GM04504 (cell line): ENCODE results near the gene NOP14.

ENCODE experiments used
- DNase-seq: peaks from one replicate; pipeline ENCODE4 v3.0.0-alpha.2; 2012; ENCODE audit warnings: low read depth

Gene NOP14

DNA sequence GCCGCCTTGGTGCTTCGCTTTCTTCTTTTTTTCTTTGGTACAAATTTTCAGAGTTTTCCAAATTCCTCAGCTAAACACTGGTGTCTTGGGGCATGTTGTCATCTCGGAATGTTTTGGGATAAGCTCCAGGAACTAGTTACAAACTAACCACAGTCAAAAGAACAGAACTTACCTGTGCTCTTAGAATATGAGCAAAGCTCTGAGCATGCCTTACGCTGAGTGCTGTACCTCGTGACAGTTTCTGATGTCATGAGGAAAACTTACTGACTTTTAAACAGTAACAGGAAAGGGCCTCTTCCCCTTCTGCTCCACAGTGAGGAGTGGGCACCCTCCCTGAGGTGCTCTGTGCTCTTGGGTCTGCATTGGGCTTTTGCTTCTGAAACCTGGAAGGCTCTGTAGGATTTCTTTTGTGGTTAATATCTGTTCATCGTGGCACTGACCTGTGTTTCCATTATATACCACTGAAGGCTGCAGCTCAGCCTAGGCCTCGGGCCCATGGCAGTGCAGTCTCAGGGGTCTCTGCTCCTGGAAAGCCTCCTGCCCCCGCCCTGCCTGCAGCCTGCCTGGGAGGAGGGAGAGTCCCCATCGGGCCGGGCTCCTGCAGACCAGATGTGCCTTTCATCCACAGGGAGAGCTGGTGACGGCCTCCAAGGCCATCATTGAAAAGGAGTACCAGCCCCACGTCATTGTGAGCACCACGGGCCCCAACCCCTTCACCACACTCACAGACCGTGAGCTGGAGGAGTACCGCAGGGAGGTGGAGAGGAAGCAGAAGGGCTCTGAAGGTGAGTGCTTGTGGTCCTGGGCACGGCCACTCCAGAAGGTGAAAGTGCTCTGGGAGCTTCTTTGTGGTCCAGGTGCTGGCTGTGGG, 48.7 kb downstream of the NOP14 start:
- no peak for DNase-seq

DNA sequence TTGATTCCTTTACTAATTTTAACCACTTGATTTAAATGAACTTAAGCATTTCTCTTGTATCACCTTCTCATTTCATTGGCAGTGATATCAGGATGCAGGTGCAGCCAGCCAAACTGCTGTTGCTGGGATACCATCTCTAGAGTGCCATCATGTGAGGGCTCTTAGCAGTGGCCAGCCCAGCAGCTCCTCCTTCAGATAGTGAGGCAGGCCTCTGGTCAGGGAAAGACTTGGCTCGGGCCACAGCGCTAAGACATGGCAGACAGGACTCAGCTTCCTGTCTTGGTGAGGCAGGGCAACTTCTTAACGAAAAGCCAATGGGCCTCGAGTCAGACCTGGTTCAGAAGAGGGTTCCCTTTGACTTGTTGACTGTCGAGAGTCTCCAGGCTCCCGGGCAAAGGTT, 50.0 kb downstream of the NOP14 start:
- no peak for DNase-seq

DNA sequence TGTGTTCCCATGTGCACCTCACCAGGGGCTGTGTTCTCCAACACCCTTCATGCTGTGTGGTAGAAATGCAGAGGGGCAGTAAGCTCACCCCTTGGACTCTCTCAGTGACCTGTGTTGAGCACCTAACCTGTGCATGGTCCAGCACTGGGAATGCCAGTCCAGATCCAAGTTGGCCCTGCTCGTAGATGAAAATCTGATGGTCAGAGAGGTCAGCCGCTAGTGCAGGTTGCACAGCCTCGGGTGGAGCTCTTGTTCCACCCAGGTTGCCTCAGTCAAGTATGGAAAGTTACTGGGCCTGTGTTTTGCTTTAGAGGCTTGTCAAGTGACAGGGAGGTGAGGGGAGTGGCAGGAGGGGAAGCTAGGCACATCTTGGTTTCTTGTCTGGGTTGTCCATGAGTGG, 51.3 kb downstream of the NOP14 start:
- no peak for DNase-seq

DNA sequence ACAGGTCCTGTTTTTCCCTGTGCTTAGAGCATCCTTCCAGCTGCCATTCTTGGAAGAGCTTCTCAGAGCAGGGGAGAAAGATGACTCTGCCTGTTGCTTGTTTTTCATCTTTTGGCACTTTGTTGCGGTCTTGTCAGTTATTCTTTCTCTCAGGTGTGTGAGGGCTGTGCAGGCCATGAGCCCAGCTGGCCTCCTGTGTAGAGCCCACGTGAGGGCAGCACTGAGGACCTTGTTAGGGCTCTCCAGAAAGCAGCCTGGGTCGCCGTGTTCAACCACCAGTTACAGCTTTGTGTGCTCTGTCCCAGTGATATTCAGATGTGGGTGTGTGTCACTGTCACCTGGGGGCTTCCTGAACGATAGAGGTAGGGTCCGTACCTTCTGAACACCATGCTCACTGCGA, 52.8 kb downstream of the NOP14 start:
- no peak for DNase-seq

DNA sequence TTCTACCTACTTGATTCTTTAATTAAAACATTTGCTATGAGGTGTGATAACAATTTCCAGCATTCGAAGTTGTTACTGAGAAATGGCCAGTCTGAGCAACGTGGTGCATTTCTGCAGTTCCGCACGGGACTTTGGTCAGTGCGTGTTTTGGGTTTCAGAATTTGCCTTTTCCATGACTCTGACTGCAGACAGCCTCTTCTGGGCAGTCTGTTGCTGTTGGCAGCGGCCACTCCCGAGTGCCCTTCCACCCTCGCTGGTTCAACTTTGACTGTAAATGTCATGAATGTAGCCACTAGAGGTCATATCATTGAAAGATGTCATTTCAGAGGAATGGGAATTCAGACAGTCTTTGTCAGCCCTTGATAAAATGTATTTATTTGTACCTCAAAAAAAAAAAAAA, 53.6 kb downstream of the NOP14 start:
- no peak for DNase-seq

DNA sequence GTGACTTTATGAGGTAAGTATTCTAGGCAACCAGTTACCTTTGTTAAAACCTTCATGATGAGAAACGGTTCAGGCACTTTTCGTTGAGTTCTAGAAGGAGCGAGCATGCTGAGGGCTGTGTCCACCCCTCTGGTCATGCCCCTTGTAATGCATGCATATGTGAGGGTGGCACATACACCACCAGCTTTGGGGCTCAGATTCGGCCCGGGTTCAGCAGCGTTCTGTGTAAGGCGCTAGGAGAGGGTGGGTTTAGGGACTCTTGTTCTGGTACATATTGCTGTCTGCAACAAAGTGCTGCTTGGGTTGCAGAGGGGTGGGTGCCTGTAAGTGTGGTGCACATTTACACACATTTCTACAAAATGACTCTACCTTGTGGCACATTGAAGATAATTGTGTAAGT, 54.5 kb downstream of the NOP14 start:
- no peak for DNase-seq

DNA sequence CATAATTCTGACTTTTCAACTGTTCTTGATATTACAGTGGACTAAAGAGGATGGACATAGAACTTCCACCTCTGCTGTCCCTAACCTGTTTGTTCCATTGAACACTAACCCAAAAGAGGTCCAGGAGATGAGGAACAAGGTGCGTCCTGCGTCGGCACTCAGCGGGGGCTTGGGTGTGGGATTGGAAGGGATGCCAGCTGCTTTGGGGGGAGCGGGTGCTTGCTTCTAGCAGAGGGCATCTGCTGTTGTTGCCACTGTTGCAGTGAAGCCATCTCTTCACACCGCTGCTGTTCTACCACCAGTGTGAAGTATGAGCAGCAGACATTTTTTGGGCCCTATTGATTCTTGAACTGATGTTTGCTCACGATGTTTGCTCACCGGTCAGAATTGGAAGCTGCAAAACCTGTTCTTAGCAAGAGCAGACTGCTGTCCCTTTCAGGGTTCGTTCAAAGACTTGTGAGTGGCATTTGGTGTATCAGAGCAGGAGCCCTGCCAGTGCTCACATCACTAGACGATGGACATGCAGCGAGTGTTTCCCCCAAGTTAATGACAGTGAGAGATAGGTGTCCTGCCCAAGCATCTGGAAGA, 55.4 kb downstream of the NOP14 start:
- DNase-seq, result no peak

DNA sequence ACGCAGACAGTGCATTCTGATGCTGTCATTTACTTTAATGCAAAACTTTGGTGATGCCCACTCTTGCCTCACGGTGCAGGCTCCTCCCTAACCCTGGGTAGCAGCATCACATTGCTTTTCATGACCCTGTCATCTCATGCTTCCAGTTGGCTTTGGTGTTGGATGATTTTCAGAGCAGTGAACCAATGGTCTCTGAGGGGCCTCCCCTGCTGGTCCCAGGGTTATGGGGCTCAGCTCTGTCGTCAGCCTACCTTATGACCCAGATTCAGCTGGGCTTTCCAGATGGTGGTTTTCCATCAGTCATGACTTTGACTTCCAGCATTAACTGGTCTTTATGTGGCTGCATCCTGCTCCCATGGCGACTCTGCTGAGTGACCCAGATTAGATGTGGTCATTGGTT, 56.0 kb downstream of the NOP14 start:
- no peak for DNase-seq

DNA sequence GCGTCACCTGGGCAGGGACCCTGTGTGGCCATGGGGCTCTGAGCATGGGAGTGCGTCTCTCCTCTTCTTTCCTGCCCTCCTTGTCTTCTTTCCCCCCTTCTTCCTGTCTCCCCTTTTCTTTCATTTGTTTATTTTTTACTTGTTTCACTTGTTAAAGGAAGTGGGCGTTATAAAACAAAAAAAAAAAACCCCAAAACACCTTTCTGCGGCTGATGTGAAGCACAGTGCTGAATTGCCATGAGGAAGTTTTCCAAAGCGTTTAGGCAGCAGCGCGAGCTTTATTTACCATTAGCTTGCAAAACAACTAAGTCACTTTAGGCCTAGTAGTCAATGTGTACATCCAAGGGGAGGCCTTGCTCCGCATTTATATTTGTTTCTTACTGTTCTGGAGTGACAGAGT, 57.0 kb downstream of the NOP14 start:
- no peak for DNase-seq

DNA sequence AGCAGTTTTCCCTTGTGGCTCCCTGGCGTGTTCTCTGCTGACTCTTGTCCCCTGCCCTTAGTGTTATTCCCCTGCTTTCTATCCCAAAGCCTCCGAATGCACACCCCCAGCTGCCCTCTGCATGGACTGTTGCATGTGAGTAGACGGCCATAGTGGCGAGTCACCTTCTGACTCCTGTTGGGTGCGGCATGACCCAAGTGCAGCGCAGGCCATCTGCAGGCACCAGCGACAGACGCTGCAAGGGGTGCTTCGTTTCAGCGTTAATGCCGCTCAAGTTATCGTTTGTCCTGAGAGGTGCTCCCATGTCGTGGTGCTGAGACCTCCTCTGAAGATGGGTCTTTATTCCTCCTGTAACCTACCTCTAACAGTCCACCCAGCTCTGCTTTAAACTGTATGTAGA, 57.7 kb downstream of the NOP14 start:
- no peak for DNase-seq

DNA sequence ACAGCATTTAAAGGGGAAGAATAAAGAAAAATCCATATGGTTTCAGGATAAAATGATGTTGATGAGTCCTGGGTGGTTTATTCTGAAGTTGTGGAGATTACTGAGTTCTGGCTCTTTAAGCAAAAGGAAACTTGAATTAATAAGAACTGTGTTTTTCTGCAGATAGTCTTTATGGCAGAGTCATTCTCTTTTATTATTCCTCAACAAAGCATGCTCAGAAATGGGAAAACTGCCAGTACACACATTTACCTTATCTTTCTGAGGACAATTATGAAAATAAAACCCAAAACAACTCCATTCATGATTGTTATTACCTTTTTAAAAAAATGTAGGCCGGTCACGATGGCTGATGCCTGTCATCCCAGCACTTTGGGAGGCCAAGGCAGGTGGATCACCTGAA, 61.1 kb downstream of the NOP14 start:
- DNase-seq, result no peak

DNA sequence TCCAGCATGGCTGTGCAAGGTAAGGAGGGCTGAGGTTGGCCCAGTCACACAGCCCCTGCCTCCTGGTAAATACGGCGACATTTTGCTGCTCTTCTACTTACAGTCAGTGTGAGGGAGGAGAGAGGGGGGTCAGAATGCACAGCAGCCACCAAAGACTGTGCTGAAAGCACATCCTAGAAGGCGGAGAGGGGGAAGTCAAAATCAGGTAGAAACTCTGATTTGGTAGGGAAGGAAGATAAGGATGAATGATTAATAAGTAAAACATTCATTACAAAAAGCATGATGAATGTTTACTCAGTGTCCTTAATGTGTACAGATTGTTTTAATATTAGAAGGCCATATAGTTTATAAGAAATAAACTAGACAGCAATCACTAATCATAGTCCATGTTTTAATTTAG, 62.0 kb downstream of the NOP14 start:
- no peak for DNase-seq

DNA sequence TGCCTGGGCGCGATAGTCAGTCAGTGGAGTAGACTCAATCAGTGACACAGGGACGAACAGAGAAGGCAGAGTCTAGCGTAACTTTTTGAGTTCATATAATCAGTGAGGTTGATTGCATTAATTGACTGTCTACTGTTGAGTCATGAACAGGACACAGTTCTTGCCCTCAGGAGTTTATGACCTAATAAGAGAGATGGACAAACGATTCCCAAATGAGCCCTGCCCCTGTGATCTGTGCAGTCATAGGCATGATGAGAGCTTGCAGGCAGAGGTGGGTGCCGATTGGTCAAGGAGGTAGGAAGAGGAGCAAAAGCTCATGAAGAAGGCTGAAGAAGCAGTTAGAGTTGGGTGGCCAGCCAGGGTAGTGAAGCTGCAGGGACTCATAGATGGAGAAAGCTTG, 62.5 kb downstream of the NOP14 start:
- DNase-seq, result no peak

DNA sequence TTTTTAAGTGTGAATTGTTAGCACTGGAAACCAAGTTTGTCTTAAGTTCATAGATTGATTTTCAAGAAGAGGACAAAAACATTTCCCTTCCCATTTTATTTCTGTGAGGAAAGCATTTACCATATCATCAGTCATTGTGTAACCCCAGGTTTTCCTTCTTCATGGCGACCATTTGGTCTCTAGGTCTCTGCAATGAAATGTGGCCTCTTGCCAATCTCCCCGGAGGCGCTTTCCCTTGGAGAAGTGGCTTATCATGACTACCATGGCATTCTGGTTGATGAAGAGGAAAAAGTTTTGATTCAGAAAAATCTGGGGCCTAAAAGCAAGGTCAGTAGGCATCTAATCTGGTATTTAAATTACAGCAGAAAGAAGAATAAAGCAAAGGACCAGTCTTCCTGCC, 65.2 kb downstream of the NOP14 start:
- no peak for DNase-seq

DNA sequence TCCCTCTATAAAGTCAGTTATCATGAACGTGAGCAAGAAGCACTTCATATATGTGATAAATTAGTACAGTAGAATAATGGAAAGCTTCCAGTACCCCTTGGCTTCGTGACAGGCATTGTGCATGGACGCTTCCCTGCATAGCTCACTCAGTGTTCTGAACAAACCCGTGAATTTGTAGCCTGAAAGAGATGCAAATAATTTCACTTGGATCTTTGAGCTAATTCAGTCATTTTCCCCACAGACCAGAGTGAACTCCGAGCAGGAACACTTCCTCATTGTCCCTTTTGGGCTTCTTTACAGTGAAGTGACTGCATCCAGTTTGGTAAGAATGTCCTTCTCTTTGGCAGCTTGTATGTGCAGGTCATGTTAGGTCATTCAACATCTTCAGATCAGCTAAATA, 69.4 kb downstream of the NOP14 start:
- DNase-seq, result no peak

DNA sequence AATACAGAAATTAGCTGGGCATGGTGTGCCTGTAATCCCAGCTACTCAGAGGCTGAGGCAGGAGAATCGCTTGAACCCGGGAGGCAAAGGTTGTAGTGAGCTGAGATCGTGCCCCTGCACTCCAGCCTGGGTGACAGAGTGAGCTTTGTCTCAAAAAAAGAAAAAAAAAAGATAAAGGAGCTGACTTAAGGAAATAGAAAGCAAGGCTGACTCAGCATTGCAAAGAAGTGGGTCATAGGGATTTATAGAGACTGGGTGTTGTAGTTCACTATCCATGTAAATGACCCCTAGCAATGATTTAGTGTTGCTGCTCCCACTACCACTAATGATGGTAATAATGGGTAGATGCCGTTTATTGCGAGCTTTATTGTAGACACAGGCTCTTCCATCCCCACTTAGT, 71.9 kb downstream of the NOP14 start:
- DNase-seq, result peak; percentile 10

DNA sequence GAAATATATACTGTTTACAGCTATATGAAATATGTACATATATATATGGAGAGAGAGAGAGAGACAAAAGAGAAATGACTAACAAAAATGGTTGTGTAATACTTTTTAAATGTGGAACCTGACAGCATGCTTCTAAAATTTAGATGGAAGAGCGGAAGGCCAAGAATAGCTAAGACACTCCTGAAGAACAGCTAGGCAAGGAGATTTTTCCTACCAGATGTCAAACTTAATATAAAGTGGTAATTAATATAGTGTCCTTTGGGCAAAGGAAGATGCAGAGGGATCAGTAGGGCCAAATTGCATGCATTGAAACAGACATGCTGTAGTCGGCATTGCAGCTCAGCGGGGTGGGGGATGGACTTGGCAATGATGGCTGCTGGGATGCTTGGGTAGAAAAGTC, 74.3 kb downstream of the NOP14 start:
- no peak for DNase-seq
